ENCODE data around the gene ENTREP1. TPM values are rescaled to one million over a fixed set of nuclear protein-coding genes. Genes with fewer than 3 reads are reported as not detected.

The ENTREP1 gene
- total RNA-seq, 1 experiment from 2014 or later, result 21.3 TPM

- no peak overlapping the region for H3K27ac ChIP-seq (ENCODE audit: insufficient read length, low read depth, low read length)
- TF ChIP-seq, protein P1, sequence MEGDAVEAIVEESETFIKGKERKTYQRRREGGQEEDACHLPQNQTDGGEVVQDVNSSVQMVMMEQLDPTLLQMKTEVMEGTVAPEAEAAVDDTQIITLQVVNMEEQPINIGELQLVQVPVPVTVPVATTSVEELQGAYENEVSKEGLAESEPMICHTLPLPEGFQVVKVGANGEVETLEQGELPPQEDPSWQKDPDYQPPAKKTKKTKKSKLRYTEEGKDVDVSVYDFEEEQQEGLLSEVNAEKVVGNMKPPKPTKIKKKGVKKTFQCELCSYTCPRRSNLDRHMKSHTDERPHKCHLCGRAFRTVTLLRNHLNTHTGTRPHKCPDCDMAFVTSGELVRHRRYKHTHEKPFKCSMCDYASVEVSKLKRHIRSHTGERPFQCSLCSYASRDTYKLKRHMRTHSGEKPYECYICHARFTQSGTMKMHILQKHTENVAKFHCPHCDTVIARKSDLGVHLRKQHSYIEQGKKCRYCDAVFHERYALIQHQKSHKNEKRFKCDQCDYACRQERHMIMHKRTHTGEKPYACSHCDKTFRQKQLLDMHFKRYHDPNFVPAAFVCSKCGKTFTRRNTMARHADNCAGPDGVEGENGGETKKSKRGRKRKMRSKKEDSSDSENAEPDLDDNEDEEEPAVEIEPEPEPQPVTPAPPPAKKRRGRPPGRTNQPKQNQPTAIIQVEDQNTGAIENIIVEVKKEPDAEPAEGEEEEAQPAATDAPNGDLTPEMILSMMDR (conservative IDR thresholded peaks at IDR 0.05), result peak; percentile 88
- H3K36me3 Mint-ChIP-seq (ENCODE audit: insufficient read depth in 1 of 3, low read depth in 3 of 3), result peaks cover 0 to 10% (median 4%) of the 10 kb centered on the region in 3 experiments; a peak in 5 of 7 replicates
- no peak overlapping the region for H3K4ac ChIP-seq (ENCODE audit: low read depth, low read length)
- H4K8ac ChIP-seq (replicated peaks; ENCODE audit: insufficient read length, low read depth, low read length), result peak overlapping the region; percentile 21
- no peaks in the 10 kb centered on the region; the same call in 1 of the 2 replicates for H3K4me1 ChIP-seq (ENCODE audit: insufficient read depth, low read length)
- peak; percentile 94 for DNase-seq
- H4K20me1 ChIP-seq (ENCODE audit: control insufficient read depth, insufficient read depth, insufficient read length), result no peaks in the 10 kb centered on the region
- no peak overlapping the region; a peak in 1 of 7 replicates for H3K27ac Mint-ChIP-seq
- no peak overlapping the region for H2BK5ac ChIP-seq (ENCODE audit: insufficient read length, low read length)
- no peak overlapping the region for H4K5ac ChIP-seq (ENCODE audit: insufficient read length, low read depth, low read length)
- WGBS (ENCODE audit: extremely low coverage, insufficient read length, low lambda C conversion rate), result no CpG with 5 or more reads among the region's 20 CpGs
- peaks cover 3 to 4% of the 10 kb centered on the region in 2 experiments; a peak in 4 of 5 replicates for H3K9me3 Mint-ChIP-seq
- no peaks in the 10 kb centered on the region for H3K79me1 ChIP-seq (ENCODE audit: insufficient read depth, low read depth, low read length, poor library complexity, severe bottlenecking)
- no peak overlapping the region for H2AK5ac ChIP-seq (ENCODE audit: insufficient read length, low read length)
- no peak overlapping the region for H3K9ac ChIP-seq (ENCODE audit: extremely low read depth, insufficient read length, low read length)
- no peak overlapping the region for H2BK20ac ChIP-seq (ENCODE audit: low read depth, low read length, poor library complexity, severe bottlenecking)
- no peak overlapping the region for H2BK120ac ChIP-seq (ENCODE audit: low read depth, low read length, poor library complexity, severe bottlenecking)
- no peaks in the 10 kb centered on the region for H3K27me3 ChIP-seq (ENCODE audit: insufficient read depth, low read length)
- no peak overlapping the region for H3K14ac ChIP-seq (ENCODE audit: insufficient read depth, low read length)
- H3K56ac ChIP-seq (ENCODE audit: insufficient read length, low read depth, low read length), result no peak overlapping the region
- H3K23me2 ChIP-seq (ENCODE audit: insufficient read length, low read depth, low read length, poor library complexity, severe bottlenecking), result peaks cover 3% of the 10 kb centered on the region
- H3K27me3 Mint-ChIP-seq (ENCODE audit: low read depth), result peaks cover 4% of the 10 kb centered on the region
- peak overlapping the region; percentile 33 for H3K18ac ChIP-seq (ENCODE audit: insufficient read length, low read depth, low read length)
- H3K4me3 Mint-ChIP-seq, result no peak overlapping the region
- peaks cover 26 to 29% of the 10 kb centered on the region in 2 experiments for H3K4me1 Mint-ChIP-seq
- H2BK12ac ChIP-seq (ENCODE audit: insufficient read length, low read depth, low read length), result no peak overlapping the region
- H3K4me2 ChIP-seq (ENCODE audit: insufficient read depth, insufficient read length, low read length), result no peak overlapping the region
- H2BK15ac ChIP-seq (ENCODE audit: low read depth, low read length), result no peak overlapping the region
- H2AFZ ChIP-seq (ENCODE audit: low read length), result peak overlapping the region; percentile 14
- no peak overlapping the region for H3T11ph ChIP-seq (ENCODE audit: low read length)
- no peak overlapping the region for H4K91ac ChIP-seq (ENCODE audit: insufficient read length, low read depth, low read length)
- no peak overlapping the region for H3K23ac ChIP-seq (ENCODE audit: insufficient read length, low read depth, low read length)
- H3K79me2 ChIP-seq (ENCODE audit: insufficient read depth, low read length), result no peaks in the 10 kb centered on the region
- H3K9me3 ChIP-seq (ENCODE audit: control insufficient read depth, low read depth, low read length), result no peaks in the 10 kb centered on the region
These were observed 87.7 kb downstream of the ENTREP1 start for GRCh38 chr9:69412741-69413150.
